Measurements from ENCODE around the gene DTHD1.

Gene DTHD1

GRCh38 chr4:36349938-36350549, 68.6 kb downstream of the DTHD1 start:
- DNase-seq, result no peak

- peak; percentile 61 for DNase-seq
These were observed 69.8 kb downstream of the DTHD1 start for GRCh38 chr4:36351082-36351666.

- DNase-seq, result no peak
These were observed 72.6 kb downstream of the DTHD1 start for GRCh38 chr4:36353998-36354397.

- DNase-seq, result no peak
These were observed 76.8 kb downstream of the DTHD1 start for GRCh38 chr4:36358173-36358572.

- no peak for DNase-seq
These were observed 79.3 kb downstream of the DTHD1 start for GRCh38 chr4:36360755-36361154.

- no peak for DNase-seq
These were observed 81.6 kb downstream of the DTHD1 start for GRCh38 chr4:36363024-36363423.

GRCh38 chr4:36374836-36375511, 93.6 kb downstream of the DTHD1 start:
- no peak for DNase-seq

- peak; percentile 90 for DNase-seq
These were observed 104.6 kb downstream of the DTHD1 start for GRCh38 chr4:36385951-36386571.

GRCh38 chr4:36386691-36387090, 105.3 kb downstream of the DTHD1 start:
- no peak for DNase-seq

GRCh38 chr4:36388710-36389109, 107.3 kb downstream of the DTHD1 start:
- no peak for DNase-seq

- DNase-seq, result no peak
These were observed 110.0 kb downstream of the DTHD1 start for GRCh38 chr4:36391411-36391810.

GRCh38 chr4:36392024-36392423, 110.6 kb downstream of the DTHD1 start:
- no peak for DNase-seq

- DNase-seq, result no peak
These were observed 111.5 kb downstream of the DTHD1 start for GRCh38 chr4:36392916-36393315.
